SKM-1 (cell line): ENCODE data around the gene ZNF436.

Experiments used
- DNase-seq: peaks from one replicate; lab custom pipeline; 2025; ENCODE audit not compliant: unreplicated experiment; lab: John Stamatoyannopoulos, UW

Gene ZNF436

GRCh38 chr1:23367791-23368561 lies 1.7 kb downstream of the ZNF436 start:
- DNase-seq = peak; percentile 99

GRCh38 chr1:23367451-23367790 lies 2.2 kb downstream of the ZNF436 start:
- no peak for DNase-seq

GRCh38 chr1:23366598-23366997 lies 3.0 kb downstream of the ZNF436 start:
- no peak for DNase-seq

- DNase-seq = no peak
Measured at GRCh38 chr1:23366146-23366545, 3.5 kb downstream of the ZNF436 start.

GRCh38 chr1:23362218-23362713 lies 7.4 kb downstream of the ZNF436 start:
- no peak for DNase-seq

GRCh38 chr1:23358310-23358875 lies 11.2 kb downstream of the ZNF436 start:
- DNase-seq = no peak

GRCh38 chr1:23357138-23357908 lies 12.3 kb downstream of the ZNF436 start:
- no peak for DNase-seq

- no peak for DNase-seq
Measured at GRCh38 chr1:23356471-23357137, 13.0 kb downstream of the ZNF436 start.

- no peak for DNase-seq
Measured at GRCh38 chr1:23354245-23354644, 15.4 kb downstream of the ZNF436 start.

- DNase-seq = no peak
Measured at GRCh38 chr1:23352096-23352695, 17.4 kb downstream of the ZNF436 start.

- DNase-seq = no peak
Measured at GRCh38 chr1:23345920-23346319, 23.7 kb downstream of the ZNF436 start.

GRCh38 chr1:23344987-23345472 lies 24.6 kb downstream of the ZNF436 start:
- DNase-seq = no peak

- DNase-seq = peak; percentile 97
Measured at GRCh38 chr1:23344111-23344986, 25.3 kb downstream of the ZNF436 start, which contains the start of gene HNRNPR. HNRNPR (minus strand) TSS chr1:23344284; CDS start chr1:23341008, 3,276 bp downstream.

- DNase-seq = no peak
Measured at GRCh38 chr1:23343221-23344110, 26.2 kb downstream of the ZNF436 start.

GRCh38 chr1:23341931-23342692 lies 27.5 kb downstream of the ZNF436 start:
- no peak for DNase-seq

- DNase-seq = no peak
Measured at GRCh38 chr1:23339632-23340031, 30.0 kb downstream of the ZNF436 start.

- no peak for DNase-seq
Measured at GRCh38 chr1:23337869-23338268, 31.8 kb downstream of the ZNF436 start.

- DNase-seq = no peak
Measured at GRCh38 chr1:23331713-23332112, 37.9 kb downstream of the ZNF436 start.
